Measurements from ENCODE around the gene IP6K3. TPM values are rescaled to one million over a fixed set of nuclear protein-coding genes. Genes with fewer than 3 reads are reported as not detected.

IP6K3 gene
- total RNA-seq, 2 donors from 2014 or later = 2.5 to 3.1 TPM

DNA sequence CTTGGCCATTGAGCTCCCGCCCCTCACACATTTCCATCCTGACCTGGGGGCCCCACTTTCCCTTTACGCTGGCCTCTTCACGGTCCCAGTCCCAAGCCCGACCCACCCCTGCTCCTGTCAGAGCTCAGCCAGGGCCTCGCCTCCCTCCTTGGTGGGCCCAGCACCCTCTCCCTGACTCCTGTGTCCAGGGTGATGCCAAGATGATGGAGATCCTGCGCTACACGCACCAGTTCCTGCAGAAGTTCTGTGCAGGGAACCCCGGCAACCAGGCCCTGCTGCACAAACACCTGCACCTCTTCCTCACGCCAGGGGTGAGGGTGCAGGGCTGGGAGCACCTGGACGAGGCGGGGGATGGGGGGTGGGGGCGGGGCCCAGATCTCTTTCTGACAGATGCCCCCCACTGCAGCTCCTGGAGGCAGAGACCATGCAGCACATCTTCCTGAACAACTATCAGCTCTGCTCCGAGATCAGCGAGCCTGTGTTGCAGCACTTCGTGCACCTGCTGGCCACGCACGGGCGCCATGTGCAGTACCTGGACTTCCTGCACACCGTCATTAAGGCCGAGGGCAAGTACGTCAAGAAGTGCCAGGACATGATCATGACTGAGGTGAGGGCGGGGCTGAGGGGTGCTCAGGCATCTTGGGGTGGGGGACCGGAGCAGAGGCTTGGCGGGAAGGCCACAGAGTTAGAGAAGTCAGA, 68.3 kb downstream of the IP6K3 start:
- TF ChIP-seq POLR2AphosphoS5 (IDR thresholded peaks at IDR 0.05) = no peak
- no peak for DNase-seq (ENCODE audit: low spot score)
- 91% methylated on average over 24 of the region's 24 CpGs for WGBS
- no peaks in the 10 kb centered on the region for H3K27me3 ChIP-seq (replicated peaks; ENCODE audit: insufficient read depth)
- H3K36me3 ChIP-seq = peaks cover 0 to 5% of the 10 kb centered on the region in 2 donors
- no peaks in the 10 kb centered on the region for H3K4me1 ChIP-seq (replicated peaks)
- H3K27ac ChIP-seq = no peak overlapping the region
- H3K9me3 ChIP-seq = no peaks in the 10 kb centered on the region
- H3K4me3 ChIP-seq = no peak overlapping the region
- intact Hi-C loops (cut with DNase I) = no loop called here

DNA sequence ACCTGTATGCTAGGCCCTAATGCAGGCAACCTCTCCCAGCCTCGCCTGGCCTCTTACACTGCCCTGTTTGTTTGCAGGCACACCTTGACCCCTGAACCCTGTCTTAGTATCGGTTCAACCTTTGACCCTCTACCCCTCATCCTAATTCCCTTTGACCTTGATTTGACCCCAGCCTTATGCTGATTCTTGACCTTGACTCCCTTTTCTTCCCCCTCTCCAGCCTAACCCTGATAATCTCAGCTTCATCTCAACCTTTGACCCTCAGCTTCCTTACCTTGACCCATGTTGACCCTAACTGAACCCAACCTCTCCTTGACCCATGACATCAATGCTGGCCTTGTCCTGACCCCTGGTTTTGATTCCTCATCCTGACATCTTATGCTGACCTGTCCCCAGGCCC, 69.0 kb downstream of the IP6K3 start:
- no peaks in the 10 kb centered on the region for H3K27me3 ChIP-seq (replicated peaks; ENCODE audit: insufficient read depth)
- TF ChIP-seq POLR2AphosphoS5 (IDR thresholded peaks at IDR 0.05) = no peak
- no peak for TF ChIP-seq POLR2A (IDR thresholded peaks at IDR 0.05)
- TF ChIP-seq, protein P1, sequence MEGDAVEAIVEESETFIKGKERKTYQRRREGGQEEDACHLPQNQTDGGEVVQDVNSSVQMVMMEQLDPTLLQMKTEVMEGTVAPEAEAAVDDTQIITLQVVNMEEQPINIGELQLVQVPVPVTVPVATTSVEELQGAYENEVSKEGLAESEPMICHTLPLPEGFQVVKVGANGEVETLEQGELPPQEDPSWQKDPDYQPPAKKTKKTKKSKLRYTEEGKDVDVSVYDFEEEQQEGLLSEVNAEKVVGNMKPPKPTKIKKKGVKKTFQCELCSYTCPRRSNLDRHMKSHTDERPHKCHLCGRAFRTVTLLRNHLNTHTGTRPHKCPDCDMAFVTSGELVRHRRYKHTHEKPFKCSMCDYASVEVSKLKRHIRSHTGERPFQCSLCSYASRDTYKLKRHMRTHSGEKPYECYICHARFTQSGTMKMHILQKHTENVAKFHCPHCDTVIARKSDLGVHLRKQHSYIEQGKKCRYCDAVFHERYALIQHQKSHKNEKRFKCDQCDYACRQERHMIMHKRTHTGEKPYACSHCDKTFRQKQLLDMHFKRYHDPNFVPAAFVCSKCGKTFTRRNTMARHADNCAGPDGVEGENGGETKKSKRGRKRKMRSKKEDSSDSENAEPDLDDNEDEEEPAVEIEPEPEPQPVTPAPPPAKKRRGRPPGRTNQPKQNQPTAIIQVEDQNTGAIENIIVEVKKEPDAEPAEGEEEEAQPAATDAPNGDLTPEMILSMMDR (IDR thresholded peaks at IDR 0.05) = no peak

DNA sequence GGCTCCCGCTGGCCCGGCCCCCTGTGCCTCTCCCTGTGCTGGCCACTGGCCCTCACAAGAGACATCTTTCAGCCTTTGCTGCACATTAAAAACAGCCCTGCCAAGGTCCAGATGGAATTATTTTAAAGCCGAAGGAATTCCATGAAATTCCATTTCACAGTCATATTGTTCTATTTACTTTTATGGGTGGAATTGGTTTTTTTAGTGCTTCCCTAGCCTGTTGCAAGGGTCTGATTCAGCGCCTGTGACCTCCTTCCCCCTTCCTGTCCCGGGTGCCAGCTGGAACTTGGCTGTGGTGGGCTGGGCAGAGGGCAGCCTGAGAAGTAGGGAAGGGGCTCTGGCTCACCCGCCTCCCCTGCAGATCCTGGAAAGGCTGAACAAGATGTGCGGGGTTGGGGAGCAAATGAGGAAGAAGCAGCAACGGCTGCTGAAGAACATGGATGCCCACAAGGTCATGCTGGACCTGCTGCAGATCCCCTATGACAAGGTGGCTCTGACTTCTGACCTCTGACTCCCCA, 69.5 kb downstream of the IP6K3 start:
- no peak for TF ChIP-seq POLR2AphosphoS5 (IDR thresholded peaks at IDR 0.05)
- TF ChIP-seq POLR2A (IDR thresholded peaks at IDR 0.05) = no peak
- TF ChIP-seq, protein P1 (IDR thresholded peaks at IDR 0.05) = no peak
- no peaks in the 10 kb centered on the region for H3K27me3 ChIP-seq (replicated peaks; ENCODE audit: insufficient read depth)
- DNase-seq (ENCODE audit: low spot score) = no peak
- H3K9me3 ChIP-seq = no peaks in the 10 kb centered on the region
- H3K27ac ChIP-seq = no peak overlapping the region
- no peak overlapping the region for H3K4me3 ChIP-seq
- intact Hi-C loops (cut with DNase I) = no loop called here
- WGBS = 80% methylated on average over 8 of the region's 8 CpGs
- peaks cover 0 to 5% of the 10 kb centered on the region in 2 donors for H3K36me3 ChIP-seq
- no peaks in the 10 kb centered on the region for H3K4me1 ChIP-seq (replicated peaks)

More for the DNA sequence above, 69.0 kb downstream of the IP6K3 start:
- WGBS = 95% methylated on average over 2 of the region's 2 CpGs
- intact Hi-C loops (cut with DNase I) = no loop called here
- Histone ChIP-seq H3K27ac (no peak overlapping the region), H3K4me1 (replicated peaks) (no peaks in the 10 kb centered on the region), H3K36me3 (peaks cover 0 to 5% of the 10 kb centered on the region in 2 donors), H3K4me3 (no peak overlapping the region), H3K9me3 (no peaks in the 10 kb centered on the region)
- DNase-seq (ENCODE audit: low spot score) = no peak

DNA sequence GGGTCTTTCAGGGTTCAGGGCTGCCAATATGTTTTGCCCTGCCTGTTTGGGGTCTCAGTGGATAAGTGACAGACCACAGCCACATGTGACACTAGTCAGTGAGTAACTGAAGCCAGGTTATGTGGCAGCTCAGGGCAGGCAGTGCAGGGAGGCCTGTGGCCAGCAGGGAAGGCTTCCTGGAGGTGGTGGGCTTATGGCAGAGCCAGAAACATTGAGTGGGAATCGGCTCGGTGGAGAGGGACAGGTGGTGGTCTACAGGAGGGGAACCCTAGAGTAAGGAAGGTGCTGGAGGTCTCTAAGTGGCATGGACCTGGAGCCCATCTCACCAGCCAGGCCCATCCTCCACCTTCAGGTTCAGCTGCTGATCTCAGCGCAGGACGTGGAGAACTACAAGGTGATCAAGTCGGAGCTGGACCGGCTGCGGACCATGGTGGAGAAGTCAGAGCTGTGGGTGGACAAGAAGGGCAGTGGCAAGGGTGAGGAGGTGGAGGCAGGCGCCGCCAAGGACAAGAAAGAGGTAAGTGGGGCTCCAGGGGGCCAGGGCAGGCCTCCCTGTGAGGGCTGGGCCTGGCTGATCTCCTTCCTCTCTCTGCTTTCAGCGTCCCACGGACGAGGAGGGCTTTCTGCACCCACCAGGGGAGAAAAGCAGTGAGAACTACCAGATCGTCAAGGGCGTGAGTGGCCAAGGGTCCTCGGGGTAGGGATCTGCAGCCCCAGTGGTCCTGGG, 70.1 kb downstream of the IP6K3 start:
- DNase-seq (ENCODE audit: low spot score) = no peak
- Histone ChIP-seq H3K9me3 (no peaks in the 10 kb centered on the region), H3K4me3 (no peak overlapping the region), H3K4me1 (replicated peaks) (no peaks in the 10 kb centered on the region), H3K27ac (no peak overlapping the region), H3K36me3 (peaks cover 0 to 5% of the 10 kb centered on the region in 2 donors), H3K27me3 (replicated peaks; ENCODE audit: insufficient read depth) (no peaks in the 10 kb centered on the region)
- no peak for TF ChIP-seq POLR2AphosphoS5 (IDR thresholded peaks at IDR 0.05)
- TF ChIP-seq, protein P1 (IDR thresholded peaks at IDR 0.05) = no peak
- no peak for TF ChIP-seq POLR2A (IDR thresholded peaks at IDR 0.05)
- intact Hi-C loops (cut with DNase I) = no loop called here
- WGBS = 84% methylated on average over 15 of the region's 15 CpGs

DNA sequence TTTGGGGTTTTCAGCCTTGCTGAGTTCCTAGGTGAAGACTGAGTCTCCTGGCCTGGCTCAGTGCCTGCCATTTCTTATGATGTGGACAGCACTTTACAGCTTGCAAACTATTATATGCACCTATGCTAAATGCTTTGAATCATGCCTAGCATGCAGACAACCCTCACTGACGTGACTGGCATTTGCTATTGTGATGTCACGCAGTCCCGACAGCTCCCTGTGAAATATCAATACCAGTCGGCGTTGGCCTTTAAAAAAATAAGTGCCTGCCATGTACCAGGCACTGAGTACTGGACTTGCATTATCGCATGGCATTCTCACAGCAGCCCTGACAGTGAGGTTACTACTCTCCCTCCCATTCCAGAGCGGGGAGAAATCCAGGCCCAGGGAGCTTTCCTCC, 70.7 kb downstream of the IP6K3 start:
- H3K36me3 ChIP-seq = peaks cover 0 to 5% of the 10 kb centered on the region in 2 donors
- no peak overlapping the region for H3K4me3 ChIP-seq
- intact Hi-C loops (cut with DNase I) = no loop called here
- no peaks in the 10 kb centered on the region for H3K4me1 ChIP-seq (replicated peaks)
- 98% methylated on average over 7 of the region's 7 CpGs for WGBS
- no peak for DNase-seq (ENCODE audit: low spot score)
- H3K27ac ChIP-seq = no peak overlapping the region
- TF ChIP-seq, protein P1 (IDR thresholded peaks at IDR 0.05) = no peak
- TF ChIP-seq POLR2A (IDR thresholded peaks at IDR 0.05) = no peak
- no peak for TF ChIP-seq POLR2AphosphoS5 (IDR thresholded peaks at IDR 0.05)
- H3K9me3 ChIP-seq = no peaks in the 10 kb centered on the region
- no peaks in the 10 kb centered on the region for H3K27me3 ChIP-seq (replicated peaks; ENCODE audit: insufficient read depth)
